ENCODE results near the gene PTPN23.

Gene PTPN23

GRCh38 chr3:47418167-47419082, 37.6 kb downstream of the PTPN23 start:
- DNase-seq (ENCODE audit: low read depth in 1 of 2, low spot score in 1 of 2): no peak

GRCh38 chr3:47419083-47420043, 38.5 kb downstream of the PTPN23 start:
- DNase-seq (ENCODE audit: low read depth in 1 of 2, low spot score in 1 of 2): no peak

- no peak for DNase-seq (ENCODE audit: low read depth in 1 of 2, low spot score in 1 of 2)
Measured at GRCh38 chr3:47420044-47420430, 39.2 kb downstream of the PTPN23 start.

GRCh38 chr3:47420511-47421484, 40.0 kb downstream of the PTPN23 start:
- peak; percentile 76 to 77 for DNase-seq (ENCODE audit: low read depth in 1 of 2, low spot score in 1 of 2)

GRCh38 chr3:47421741-47422649, 41.2 kb downstream of the PTPN23 start:
- no peak for DNase-seq (ENCODE audit: low read depth in 1 of 2, low spot score in 1 of 2)

- DNase-seq (ENCODE audit: low read depth in 1 of 2, low spot score in 1 of 2): no peak
Measured at GRCh38 chr3:47422743-47423142, 41.9 kb downstream of the PTPN23 start.

GRCh38 chr3:47423548-47424145, 42.8 kb downstream of the PTPN23 start:
- DNase-seq (ENCODE audit: low read depth in 1 of 2, low spot score in 1 of 2): no peak

- DNase-seq (ENCODE audit: low read depth in 1 of 2, low spot score in 1 of 2): no peak
Measured at GRCh38 chr3:47424434-47425382, 43.9 kb downstream of the PTPN23 start.

GRCh38 chr3:47425383-47425778, 44.6 kb downstream of the PTPN23 start:
- DNase-seq (ENCODE audit: low read depth in 1 of 2, low spot score in 1 of 2): no peak

- no peak for DNase-seq (ENCODE audit: low read depth in 1 of 2, low spot score in 1 of 2)
Measured at GRCh38 chr3:47425959-47426358, 45.1 kb downstream of the PTPN23 start.

GRCh38 chr3:47427866-47428265, 47.0 kb downstream of the PTPN23 start:
- DNase-seq (ENCODE audit: low read depth in 1 of 2, low spot score in 1 of 2): no peak

- no peak for DNase-seq (ENCODE audit: low read depth in 1 of 2, low spot score in 1 of 2)
Measured at GRCh38 chr3:47428662-47429061, 47.8 kb downstream of the PTPN23 start.

GRCh38 chr3:47429476-47430270, 48.9 kb downstream of the PTPN23 start:
- no peak for DNase-seq (ENCODE audit: low read depth in 1 of 2, low spot score in 1 of 2)

GRCh38 chr3:47430606-47431005, 49.8 kb downstream of the PTPN23 start:
- no peak for DNase-seq (ENCODE audit: low read depth in 1 of 2, low spot score in 1 of 2)

- no peak for DNase-seq (ENCODE audit: low read depth in 1 of 2, low spot score in 1 of 2)
Measured at GRCh38 chr3:47431225-47431624, 50.4 kb downstream of the PTPN23 start.

- no peak for DNase-seq (ENCODE audit: low read depth in 1 of 2, low spot score in 1 of 2)
Measured at GRCh38 chr3:47432673-47433072, 51.9 kb downstream of the PTPN23 start.

GRCh38 chr3:47433796-47434195, 53.0 kb downstream of the PTPN23 start:
- no peak for DNase-seq (ENCODE audit: low read depth in 1 of 2, low spot score in 1 of 2)
